Pancreas (tissue), 10 donors: ENCODE measurements around the gene PNPLA7. TPM values are rescaled to one million over a fixed set of nuclear protein-coding genes. Genes with fewer than 3 reads are reported as not detected.
"Not testable (repeated sequence)": the region's sequence is repeated elsewhere in the genome, so short reads cannot be mapped to it uniquely, and the experiment has no call there.

Experiments used
- ATAC-seq, 4 donors: fragments of 200-7000 bp; cut with Tn5 transposase; one replicate each; pipeline versions ENCODE4 v1.8.0 to v1.9.1; 2020; ENCODE audit warnings: mild to moderate bottlenecking in 4 of 4, moderate library complexity in 4 of 4
- DNase-seq, 6 donors: peaks; one replicate each; pipeline ENCODE4 v3.0.0-alpha.2; 2020
- FAIRE-seq: peaks from 2 replicates; lab custom pipeline; 2012; peaks lifted over from hg19 to GRCh38; lab: Jason Lieb, UNC
- H3K27ac ChIP-seq, 4 donors: fragments of 200-600 bp; sonication (generic); 1 replicate in 3 of 4; 2 replicates in 1 of 4; pipeline versions ENCODE4 v1.5.0 to v1.8.0; 2020
- H3K27me3 ChIP-seq, 4 donors: fragments of 200-600 bp; one replicate each; pipeline ENCODE4 v1.8.0; 2021
- H3K36me3 ChIP-seq, 3 donors: fragments of 200-600 bp; sonication (generic) in 1 of 3; one replicate each; pipeline versions ENCODE4 v1.5.0 to v1.8.0; 2020 to 2021
- H3K4me1 ChIP-seq, 3 donors: fragments of 200-600 bp; one replicate each; pipeline ENCODE4 v1.8.0; 2021
- H3K4me3 ChIP-seq, 4 donors: fragments of 200-600 bp; sonication (generic) in 2 of 4; one replicate each; pipeline versions ENCODE4 v1.5.0 to v1.8.0; 2020 to 2021
- H3K9me3 ChIP-seq, 4 donors: fragments of 200-600 bp; one replicate each; pipeline ENCODE4 v1.8.0; 2021
- CTCF ChIP-seq, 4 donors: fragments of 200-600 bp; sonication (generic) in 3 of 4; IDR thresholded peaks; one replicate each; pipeline versions ENCODE4 v1.5.0 to v1.8.0; 2021; ENCODE audit warnings: antibody characterized with exemption in 4 of 4
- WGBS, 2 donors: extraction: QIAGEN DNeasy Blood & Tissue Kit; methylation state at CpG; one replicate each; pipeline ENCODE4 v1.1.7; 2013; 5-methylcytosine and 5-hydroxymethylcytosine counted together
- intact Hi-C, 3 donors: fragments of 100-400 bp; cut with DNase I; formaldehyde crosslinking; loops; one replicate each; pipeline versions ENCODE4 v1.11.1 to v1.14.2; 2022
- polyA plus RNA-seq, 2 donors: library from polyadenylated mRNA; stranded (reverse); fragments of 200-250 nt; gene quantifications; one replicate each; pipeline ENCODE4 v1.2.3, GENCODE V29; 2013
- total RNA-seq, 6 donors: library from RNA; stranded (reverse); fragmentation: NEBNext Ultra II Directional in 4 of 6; extraction: Animal tissue kit (Norgen Biotek cat#: 25700) in 4 of 6; gene quantifications; one replicate each; pipeline versions ENCODE4 v1.2.1 to v1.2.4, GENCODE V29; 2021 to 2023
- donor health status: healthy with polysubstance abuse.
- donor health status: DM: no; HTN: no; CAD: no; lungs with moderate emphysema.
- donor health status: DM: no; HTN: no; CAD: no.
- donor health status: control.
- donor health status: control.
- donor health status: Bipolar disorder and iron deficiency.
- donor health status: DM: yes; HTN: yes; CAD: no.
- donor health status: DM: no; HTN: no; CAD: no.
- donor health status: DM: no; HTN: no; CAD: no.
- donor health status: DM: yes; HTN: yes; CAD: no.

Gene PNPLA7
- total and polyA plus RNA-seq, 8 donors = 7.1 to 71.8 (median 18.0) TPM

GRCh38 chr9:137412431-137412830 lies 137.8 kb downstream of the PNPLA7 start:
- H3K27me3 ChIP-seq = no peaks in the 10 kb centered on the region
- H3K9me3 ChIP-seq = no peaks in the 10 kb centered on the region
- 81 to 84% methylated on average over 10 of the region's 10 CpGs for WGBS, 2 donors
- no peak overlapping the region for H3K4me3 ChIP-seq
- H3K27ac ChIP-seq = peak overlapping the region; percentile 58 to 75 (median 70)
- no peaks in the 10 kb centered on the region for H3K36me3 ChIP-seq
- intact Hi-C loops = loop anchor here in 1 of 3 donors (5.0 kb wide), 1 partner anchor 130 kb away; no protein-coding TSS in a partner anchor
- no peak for TF ChIP-seq CTCF (IDR thresholded peaks at IDR 0.05)
- FAIRE-seq = no peak
- ATAC-seq = no peak
- DNase-seq = peak in 1 of 6 donors; percentile 53
- H3K4me1 ChIP-seq = peaks cover 0 to under 1% (median 0%) of the 10 kb centered on the region in 3 donors

- no peaks in the 10 kb centered on the region for H3K9me3 ChIP-seq
- peaks cover 0 to 4% (median 0%) of the 10 kb centered on the region in 3 donors for H3K4me1 ChIP-seq
- FAIRE-seq (no peak), ATAC-seq (peak; percentile 44 to 62 (median 58)), DNase-seq (peak; percentile 70 to 86 (median 76))
- no peaks in the 10 kb centered on the region for H3K36me3 ChIP-seq
- TF ChIP-seq CTCF (IDR thresholded peaks at IDR 0.05) = no peak
- peak overlapping the region; percentile 58 to 80 (median 74) for H3K27ac ChIP-seq
- no peak overlapping the region for H3K4me3 ChIP-seq
- no peaks in the 10 kb centered on the region for H3K27me3 ChIP-seq
- 58 to 59% methylated on average over 24 to 27 of the region's 30 CpGs for WGBS, 2 donors
- intact Hi-C loops = loop anchor here in 1 of 3 donors (5.0 kb wide), 1 partner anchor 130 kb away; no protein-coding TSS in a partner anchor
Observed at GRCh38 chr9:137411645-137412380, 138.4 kb downstream of the PNPLA7 start.

- intact Hi-C loops = loop anchor here in 1 of 3 donors (5.0 kb wide), 1 partner anchor 129 kb away; no protein-coding TSS in a partner anchor
- FAIRE-seq (no peak), DNase-seq (peak in 1 of 6 donors; percentile 63), ATAC-seq (peak in 2 of 4 donors; percentile 4 to 6)
- Histone ChIP-seq H3K4me1 (peaks cover 0 to 4% (median 0%) of the 10 kb centered on the region in 3 donors), H3K27ac (peak overlapping the region; percentile 56 to 80 (median 62)), H3K9me3 (no peaks in the 10 kb centered on the region), H3K36me3 (no peaks in the 10 kb centered on the region), H3K4me3 (peak overlapping the region in 1 of 4 donors; percentile 12), H3K27me3 (no peaks in the 10 kb centered on the region)
- no peak for TF ChIP-seq CTCF (IDR thresholded peaks at IDR 0.05)
- WGBS, 2 donors = 49 to 51% methylated on average over 7 to 17 of the region's 17 CpGs
Observed at GRCh38 chr9:137411260-137411644, 138.9 kb downstream of the PNPLA7 start.

- intact Hi-C loops = loop anchor here in 1 of 3 donors (5.0 kb wide), 1 partner anchor 129 kb away; no protein-coding TSS in a partner anchor
- DNase-seq = peak in 1 of 6 donors; percentile 77
- Histone ChIP-seq H3K27ac (peak overlapping the region; percentile 56 to 80 (median 62)), H3K4me1 (peaks cover 0 to 4% (median 0%) of the 10 kb centered on the region in 3 donors), H3K36me3 (no peaks in the 10 kb centered on the region), H3K27me3 (no peaks in the 10 kb centered on the region), H3K4me3 (peak overlapping the region in 1 of 4 donors; percentile 12), H3K9me3 (no peaks in the 10 kb centered on the region)
- 75 to 83% methylated on average over 15 of the region's 15 CpGs for WGBS, 2 donors
- no peak for FAIRE-seq
- peak in 1 of 4 donors; percentile 27 for ATAC-seq
- TF ChIP-seq CTCF (IDR thresholded peaks at IDR 0.05) = no peak
Observed at GRCh38 chr9:137410891-137411249, 139.3 kb downstream of the PNPLA7 start.

- ATAC-seq (peak in 3 of 4 donors; percentile 1 to 7 (median 3)), DNase-seq (peak in 1 of 6 donors; percentile 73)
- not testable (repeated sequence) for H3K4me1 ChIP-seq, H3K36me3 ChIP-seq, H3K27me3 ChIP-seq, FAIRE-seq, H3K9me3 ChIP-seq, H3K4me3 ChIP-seq
- WGBS, 2 donors = 61 to 62% methylated on average over 16 to 18 of the region's 18 CpGs
- intact Hi-C loops = loop anchor here in 1 of 3 donors (5.0 kb wide), 1 partner anchor 128 kb away; no protein-coding TSS in a partner anchor
- H3K27ac ChIP-seq = peak overlapping the region; percentile 56 to 80 (median 62)
Observed at GRCh38 chr9:137410236-137410890, 139.8 kb downstream of the PNPLA7 start.
